Activated CD4-positive, alpha-beta memory T cell treated with anti-CD3 and anti-CD28 coated beads for 36 hours (primary cell): Measurements from ENCODE around the gene NHLRC4. TPM values are rescaled to one million over a fixed set of nuclear protein-coding genes. Genes with fewer than 3 reads are reported as not detected.

Source experiments
- CTCF ChIA-PET: fragments of 350-600 bp; sonication (Branson Sonifier 250); formaldehyde crosslinking; loops from one replicate; lab custom pipeline; 2021; ENCODE audit warnings: antibody characterized with exemption, inconsistent platforms; lab: Charles Lee
- POLR2A ChIA-PET: fragments of 350-600 bp; sonication (Branson Sonifier 250); formaldehyde crosslinking; loops from one replicate; lab custom pipeline; 2021; ENCODE audit warnings: antibody characterized with exemption; lab: Charles Lee
- DNase-seq: peaks from one replicate; pipeline ENCODE4 v3.0.0-alpha.2; 2020
- H3K27ac Mint-ChIP-seq: one replicate; pipeline ENCODE4 v1.8.0; 2021; ENCODE audit warnings: mixed read lengths
- H3K27me3 Mint-ChIP-seq: one replicate; pipeline ENCODE4 v1.8.0; 2021; ENCODE audit warnings: mixed read lengths
- H3K36me3 Mint-ChIP-seq: one replicate; pipeline ENCODE4 v1.8.0; 2021; ENCODE audit warnings: mixed read lengths
- H3K4me1 Mint-ChIP-seq: one replicate; pipeline ENCODE4 v1.8.0; 2021; ENCODE audit warnings: low read depth, mixed read lengths
- H3K4me3 Mint-ChIP-seq: one replicate; pipeline ENCODE4 v1.8.0; 2021; ENCODE audit warnings: mild to moderate bottlenecking, mixed read lengths
- H3K9me3 Mint-ChIP-seq: one replicate; pipeline ENCODE4 v1.8.0; 2021; ENCODE audit warnings: mixed read lengths
- intact Hi-C: fragments of 100-400 bp; cut with micrococcal nuclease; formaldehyde crosslinking; loops from one replicate; pipeline ENCODE4 v1.15.1; 2023
- total RNA-seq, 2 experiments: library from RNA; stranded (reverse); gene quantifications; one replicate each; pipeline ENCODE4 v1.2.3, GENCODE V29; 2021

The NHLRC4 gene
- total RNA-seq, 2 experiments from 2014 or later, result 0.31 to 0.45 TPM

DNA sequence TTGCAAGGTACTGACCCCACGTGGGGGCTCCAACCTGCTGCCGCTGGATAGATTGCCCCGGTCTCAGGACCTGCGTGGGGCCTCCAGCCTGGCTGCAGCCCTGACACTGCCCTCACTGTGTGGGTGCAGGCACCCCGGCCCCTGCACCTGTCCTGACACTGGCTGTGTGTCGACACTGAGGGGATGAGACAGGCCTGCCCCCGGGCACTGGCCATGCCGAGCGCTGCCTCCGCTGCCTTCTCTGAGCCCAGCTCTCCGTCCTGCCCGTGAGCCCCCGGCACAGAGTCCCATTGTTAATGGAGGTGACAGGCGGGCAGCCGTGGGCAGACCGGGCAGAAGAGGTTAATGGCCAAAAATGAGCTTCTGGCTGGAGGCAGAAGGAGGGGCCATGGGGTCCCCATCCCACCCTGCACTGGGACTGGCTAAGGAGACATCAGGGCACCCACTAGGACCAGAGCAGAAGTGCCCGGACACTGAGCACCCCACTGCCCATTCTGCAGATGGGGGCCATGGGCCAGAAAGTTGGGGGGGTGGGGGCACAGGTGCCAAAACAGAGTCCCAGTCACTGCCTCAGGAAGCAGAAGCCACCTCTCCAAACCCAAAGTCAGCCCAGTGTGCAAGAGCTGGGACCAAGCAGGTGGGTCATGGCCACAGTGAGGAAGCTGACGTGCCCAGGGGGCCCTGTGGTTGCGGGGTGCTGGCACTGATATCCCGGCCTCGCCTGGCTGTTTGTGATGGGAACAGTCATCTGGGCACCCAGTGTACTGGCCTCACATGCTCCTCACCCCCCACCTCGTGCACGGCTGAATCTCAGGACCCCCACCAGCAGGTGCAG lies 9.1 kb upstream of the NHLRC4 start:
- intact Hi-C loops, result no loop called here
- CTCF ChIA-PET, result no interaction called here
- POLR2A ChIA-PET, result no interaction called here
- no peak for DNase-seq
- Mint-ChIP-seq H3K36me3 (no peaks in the 10 kb centered on the region), H3K27me3 (peaks cover 7% of the 10 kb centered on the region), H3K27ac (no peak overlapping the region), H3K4me1 (no peaks in the 10 kb centered on the region), H3K4me3 (no peak overlapping the region), H3K9me3 (no peaks in the 10 kb centered on the region)

DNA sequence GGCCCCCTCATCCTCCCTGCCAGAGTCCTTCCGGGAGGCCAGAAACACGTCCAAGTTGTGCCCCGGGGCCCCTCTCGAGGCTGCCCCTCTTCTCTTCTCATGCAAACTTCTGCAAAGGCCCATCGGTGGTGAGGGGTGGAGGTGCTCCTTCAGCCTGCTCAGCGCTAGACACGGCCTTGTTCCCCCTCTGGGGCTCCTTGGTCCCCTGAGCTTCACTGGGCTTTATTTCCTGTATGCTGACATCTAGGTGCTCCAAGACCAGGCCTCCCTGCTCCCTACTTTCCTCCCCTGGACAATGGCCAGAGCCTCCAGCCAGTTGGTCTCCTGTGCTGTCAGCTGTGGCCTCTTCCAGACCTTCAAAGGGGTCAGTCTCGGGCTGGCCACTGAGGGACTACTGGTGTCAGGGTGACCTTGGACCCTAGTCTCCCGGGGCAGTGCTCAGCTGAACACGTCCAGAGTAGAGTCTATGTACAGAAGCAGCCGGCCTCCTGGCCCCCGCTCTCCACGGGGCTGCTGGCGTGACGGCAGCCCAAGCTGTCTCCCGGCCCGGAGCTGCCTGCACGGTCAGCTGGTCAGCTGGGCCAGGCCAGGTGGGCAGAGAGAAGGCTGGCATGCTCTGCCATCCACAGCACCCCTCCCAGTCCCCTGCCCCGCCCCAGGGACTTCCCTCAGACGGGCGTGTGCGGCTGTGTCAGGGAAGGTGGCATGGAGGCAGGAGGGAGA lies 8.3 kb upstream of the NHLRC4 start:
- Mint-ChIP-seq H3K27ac (no peak overlapping the region), H3K4me1 (no peaks in the 10 kb centered on the region), H3K27me3 (peaks cover 7% of the 10 kb centered on the region), H3K4me3 (no peak overlapping the region), H3K9me3 (no peaks in the 10 kb centered on the region), H3K36me3 (no peaks in the 10 kb centered on the region)
- ChIA-PET POLR2A (no interaction called here), CTCF (interaction anchor here (0.6 kb wide), 1 partner anchor 61 kb away, joined by 3 read pairs; no protein-coding TSS in a partner anchor)
- intact Hi-C loops, result no loop called here
- no peak for DNase-seq

DNA sequence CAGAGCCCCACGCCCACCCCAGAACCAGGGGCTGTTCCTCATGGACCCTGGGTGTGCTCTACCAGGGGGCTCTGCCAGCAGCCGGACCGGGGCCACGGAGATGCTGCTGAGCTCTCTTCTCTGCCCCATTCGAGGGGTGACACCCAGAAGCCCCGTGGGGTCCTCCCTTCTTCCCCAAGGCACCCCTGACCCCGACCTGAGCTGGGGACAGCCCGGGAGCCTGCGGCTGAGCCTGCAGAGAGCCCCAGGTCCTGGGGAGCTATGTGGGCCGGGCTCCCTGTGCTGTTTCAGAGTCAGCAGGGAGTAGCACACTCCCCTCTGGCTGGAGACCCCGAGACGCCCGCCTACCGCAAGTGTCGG lies 7.8 kb upstream of the NHLRC4 start:
- Mint-ChIP-seq H3K4me3 (no peak overlapping the region), H3K4me1 (no peaks in the 10 kb centered on the region), H3K9me3 (no peaks in the 10 kb centered on the region), H3K27ac (no peak overlapping the region), H3K36me3 (no peaks in the 10 kb centered on the region), H3K27me3 (peaks cover 7% of the 10 kb centered on the region)
- DNase-seq, result no peak
- ChIA-PET CTCF (interaction anchor here (0.6 kb wide), 1 partner anchor 62 kb away, joined by 3 read pairs; no protein-coding TSS in a partner anchor), POLR2A (no interaction called here)
- intact Hi-C loops, result no loop called here

DNA sequence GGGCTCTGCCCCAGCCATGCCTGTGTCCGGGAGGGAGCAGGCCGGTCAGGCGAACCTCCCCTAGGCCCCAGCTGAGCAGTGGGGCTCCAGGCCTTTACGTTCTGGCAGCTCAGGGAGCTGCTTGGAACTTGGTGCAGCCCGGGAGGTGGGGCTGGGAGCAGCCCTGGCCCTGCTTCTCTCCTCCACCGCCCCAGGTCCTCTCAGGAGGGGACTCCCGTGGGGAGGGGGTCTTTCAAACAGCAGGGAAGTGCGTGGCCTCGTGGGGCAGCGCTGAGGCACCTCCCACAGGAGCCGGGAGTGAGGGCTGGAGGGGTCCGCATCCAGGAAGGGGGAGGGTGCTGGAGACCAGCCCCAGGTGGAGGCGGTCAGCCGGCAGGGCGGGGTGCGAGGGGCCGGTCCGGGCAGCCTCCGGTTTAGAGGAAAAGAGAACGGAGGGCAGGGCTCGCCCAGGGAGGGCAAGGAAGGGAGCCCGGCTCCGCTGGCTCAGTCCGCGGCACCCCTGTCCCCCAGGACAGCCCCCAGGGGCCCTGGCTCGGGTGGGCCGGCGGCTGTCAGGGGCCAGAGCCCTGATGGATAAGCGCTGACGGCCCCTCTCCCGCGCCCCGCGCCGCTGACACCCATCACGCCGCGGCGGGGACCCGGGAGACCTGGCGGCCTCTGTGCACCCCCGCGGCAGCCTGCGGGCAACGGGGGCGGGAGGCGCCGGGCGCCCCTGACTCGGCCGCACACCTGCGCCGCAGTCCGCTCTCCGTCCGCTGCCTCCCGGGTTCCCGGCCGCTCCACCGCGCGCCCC lies 7.2 kb upstream of the NHLRC4 start:
- CTCF ChIA-PET, result no interaction called here
- Mint-ChIP-seq H3K27me3 (peaks cover 7% of the 10 kb centered on the region), H3K9me3 (no peaks in the 10 kb centered on the region), H3K36me3 (no peaks in the 10 kb centered on the region), H3K4me3 (no peak overlapping the region), H3K4me1 (no peaks in the 10 kb centered on the region), H3K27ac (no peak overlapping the region)
- intact Hi-C loops, result no loop called here
- POLR2A ChIA-PET, result no interaction called here
- DNase-seq, result no peak

DNA sequence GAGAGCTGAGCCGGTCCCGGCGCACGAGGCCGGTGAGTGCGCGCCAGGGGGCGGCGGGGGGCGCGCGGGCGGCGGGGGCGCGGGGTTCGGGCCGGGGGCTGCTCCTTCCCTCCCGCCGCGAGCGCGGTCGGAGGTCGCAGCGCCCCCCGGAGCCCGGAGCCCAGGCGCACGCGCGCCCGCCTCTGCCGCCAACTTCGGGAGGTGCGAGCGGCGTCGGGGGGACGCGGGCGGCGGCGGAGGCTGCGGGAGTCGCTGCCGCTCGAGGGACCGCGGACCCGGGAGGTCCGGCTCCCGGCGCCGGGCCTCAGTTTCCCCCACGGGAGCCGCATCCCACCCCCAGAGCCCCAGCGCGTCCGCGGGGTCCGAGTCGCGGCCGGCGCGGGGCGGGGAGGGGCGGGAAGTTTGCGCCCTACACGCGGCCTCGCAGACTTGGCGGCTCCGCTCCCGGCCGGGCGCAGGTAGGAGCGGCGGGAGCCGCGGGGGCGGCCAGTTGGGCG lies 6.6 kb upstream of the NHLRC4 start, which contains the start of gene PRR35:
PRR35 (plus strand) TSS at position 191 of the 497 bp plus-strand sequence. CDS start 2,901 bp downstream, outside the sequence.
- CTCF ChIA-PET, result no interaction called here
- POLR2A ChIA-PET, result no interaction called here

DNA sequence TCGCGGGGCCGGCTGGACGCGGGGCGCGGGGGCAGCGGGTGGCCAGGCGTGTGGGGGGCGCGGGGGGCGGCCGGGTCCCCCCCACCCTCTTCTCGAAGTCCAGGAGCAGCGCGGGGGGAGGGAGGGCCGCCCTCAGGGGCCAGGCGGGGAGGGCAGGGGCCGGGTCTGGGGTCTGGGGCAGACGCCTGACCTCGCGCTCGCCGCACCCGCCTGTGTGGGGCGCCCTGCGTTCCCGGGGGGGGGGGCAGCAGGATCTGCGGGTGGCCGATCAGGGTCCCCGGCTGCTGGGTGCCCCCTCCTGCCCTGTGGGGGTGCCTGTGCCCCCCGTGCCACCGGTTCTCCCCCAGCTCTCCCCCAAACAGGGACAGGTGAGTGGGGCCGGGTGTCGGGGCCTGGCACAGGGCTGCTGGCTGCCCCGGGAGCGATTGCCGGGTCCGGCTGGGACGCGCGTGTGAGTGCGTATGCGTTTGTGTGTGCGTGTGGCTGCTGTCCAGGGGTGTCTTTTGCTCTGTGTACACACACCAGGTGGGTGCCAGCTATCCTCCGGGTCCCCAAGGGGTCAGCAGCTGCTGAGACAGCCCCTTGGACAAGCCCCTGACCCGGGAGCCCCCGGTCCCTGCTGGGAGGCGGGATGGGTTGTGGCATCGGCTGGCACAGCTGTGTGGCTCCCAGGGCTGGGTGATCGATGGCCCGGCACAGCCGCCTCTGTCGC lies 5.9 kb upstream of the NHLRC4 start:
- no peaks in the 10 kb centered on the region for H3K9me3 Mint-ChIP-seq

More for the DNA sequence above, 6.6 kb upstream of the NHLRC4 start, which contains the start of gene PRR35:
- no peak within 1 kb of the TSS for H3K4me3 Mint-ChIP-seq
- H3K27me3 Mint-ChIP-seq, result peaks cover 7% of the 10 kb centered on the region
- no peak for DNase-seq
- H3K4me1 Mint-ChIP-seq, result no peaks in the 10 kb centered on the region
- intact Hi-C loops, result no loop called here
- H3K9me3 Mint-ChIP-seq, result no peaks in the 10 kb centered on the region
- no peak within 1 kb of the TSS for H3K27ac Mint-ChIP-seq
- no peaks in the 10 kb centered on the region for H3K36me3 Mint-ChIP-seq

DNA sequence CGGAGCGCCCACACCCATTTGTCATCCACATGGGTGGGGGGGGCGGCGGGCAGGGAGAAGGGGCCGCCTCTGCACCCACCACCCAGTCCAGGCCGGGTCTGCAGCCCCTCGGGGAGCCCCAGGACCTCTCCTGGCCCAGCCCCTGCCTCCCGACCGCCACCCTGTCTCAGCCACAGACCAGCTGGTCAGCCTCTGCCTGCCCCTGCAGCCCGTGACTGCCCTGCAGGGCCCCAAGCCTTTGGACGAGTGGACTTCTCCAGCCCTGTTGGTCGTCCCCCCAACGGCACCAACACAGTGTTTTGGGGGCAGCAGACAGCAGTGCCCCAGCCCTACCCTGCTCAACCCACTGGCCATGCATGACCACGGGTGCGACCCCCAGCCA lies 5.4 kb upstream of the NHLRC4 start:
- H3K4me3 Mint-ChIP-seq, result no peak overlapping the region
- no peaks in the 10 kb centered on the region for H3K36me3 Mint-ChIP-seq
- intact Hi-C loops, result no loop called here
- no peaks in the 10 kb centered on the region for H3K9me3 Mint-ChIP-seq
- DNase-seq, result no peak
- POLR2A ChIA-PET, result no interaction called here
- peaks cover 1% of the 10 kb centered on the region for H3K4me1 Mint-ChIP-seq
- no peak overlapping the region for H3K27ac Mint-ChIP-seq
- peaks cover 7% of the 10 kb centered on the region for H3K27me3 Mint-ChIP-seq
- CTCF ChIA-PET, result no interaction called here

More for the DNA sequence above, 5.9 kb upstream of the NHLRC4 start:
- Mint-ChIP-seq H3K4me1 (no peaks in the 10 kb centered on the region), H3K27me3 (peaks cover 7% of the 10 kb centered on the region), H3K36me3 (no peaks in the 10 kb centered on the region), H3K4me3 (no peak overlapping the region), H3K27ac (no peak overlapping the region)
- no peak for DNase-seq
- CTCF ChIA-PET, result no interaction called here
- POLR2A ChIA-PET, result no interaction called here
- intact Hi-C loops, result no loop called here

DNA sequence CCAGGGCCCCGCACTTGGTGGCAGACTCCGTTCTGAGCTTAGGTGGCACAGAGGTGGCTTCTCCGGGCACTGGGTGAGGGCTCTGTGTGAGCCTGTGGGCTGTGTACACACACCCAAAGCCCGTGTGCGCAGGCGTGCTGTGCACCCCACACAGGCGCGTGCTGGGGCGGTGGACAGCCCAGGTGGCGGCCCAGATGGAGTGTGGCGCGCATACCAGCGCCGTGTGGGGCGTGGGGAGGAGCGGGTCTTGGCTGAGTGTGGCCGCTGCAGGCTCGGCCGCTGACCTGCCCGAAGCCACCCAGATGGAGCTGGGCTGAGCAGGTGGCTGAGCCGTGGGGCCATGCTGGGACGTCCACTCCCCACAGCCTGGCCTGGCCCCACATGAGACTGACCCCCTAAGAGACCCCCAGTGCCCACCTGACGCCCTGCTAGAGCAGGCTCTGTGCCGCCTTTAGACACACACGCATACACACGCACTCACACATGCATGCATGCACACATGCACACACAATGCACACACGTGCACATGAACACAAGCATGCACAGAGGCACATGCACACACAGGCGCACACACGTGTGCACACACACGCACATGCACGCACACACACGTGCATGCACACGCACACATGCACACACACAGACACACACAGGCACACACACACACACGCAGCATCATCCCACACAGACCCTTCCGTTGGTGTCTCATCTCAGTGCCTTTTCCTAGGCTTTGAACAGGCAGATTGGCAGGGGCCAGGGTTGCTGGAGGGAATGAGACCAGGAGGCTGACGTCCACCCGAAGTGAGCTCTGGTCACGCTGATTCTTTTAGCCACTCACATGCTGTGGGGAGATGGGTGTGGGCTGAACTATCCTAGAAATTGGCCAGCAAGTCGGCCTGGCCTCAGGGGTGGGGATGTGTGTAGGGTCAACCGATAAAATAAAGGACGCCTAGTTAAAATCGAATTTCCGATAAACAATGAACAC lies 4.6 kb upstream of the NHLRC4 start:
- DNase-seq, result no peak
- H3K4me1 Mint-ChIP-seq, result peaks cover 10% of the 10 kb centered on the region
- intact Hi-C loops, result no loop called here
- no peak overlapping the region for H3K27ac Mint-ChIP-seq
- H3K27me3 Mint-ChIP-seq, result peaks cover 7% of the 10 kb centered on the region
- no peaks in the 10 kb centered on the region for H3K36me3 Mint-ChIP-seq
- no peak overlapping the region for H3K4me3 Mint-ChIP-seq
- ChIA-PET CTCF (no interaction called here), POLR2A (no interaction called here)
- no peaks in the 10 kb centered on the region for H3K9me3 Mint-ChIP-seq

DNA sequence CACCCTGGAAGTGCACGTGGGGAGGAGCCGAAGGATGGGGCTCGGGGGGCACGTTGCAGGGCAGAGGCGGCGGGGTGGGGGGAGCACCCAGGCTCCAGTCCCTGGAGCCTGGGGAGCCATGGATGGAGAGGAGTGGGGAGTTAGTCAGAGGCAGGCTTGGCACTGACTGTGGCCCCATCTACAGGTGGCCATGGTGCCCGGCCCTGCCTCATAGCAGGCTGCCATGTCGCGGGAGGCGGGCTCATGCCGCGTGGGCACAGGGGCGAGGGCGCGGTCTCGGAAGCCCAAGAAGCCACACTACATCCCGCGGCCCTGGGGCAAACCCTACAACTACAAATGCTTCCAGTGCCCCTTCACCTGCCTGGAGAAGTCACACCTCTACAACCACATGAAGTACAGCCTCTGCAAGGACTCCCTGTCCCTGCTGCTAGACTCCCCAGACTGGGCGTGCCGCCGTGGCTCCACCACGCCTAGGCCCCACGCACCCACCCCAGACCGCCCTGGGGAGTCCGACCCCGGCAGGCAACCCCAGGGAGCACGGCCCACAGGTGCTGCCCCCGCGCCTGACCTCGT lies 3.6 kb upstream of the NHLRC4 start:
- H3K27me3 Mint-ChIP-seq, result peaks cover 7% of the 10 kb centered on the region
- H3K4me3 Mint-ChIP-seq, result no peak overlapping the region
- intact Hi-C loops, result no loop called here
- DNase-seq, result no peak
- no peak overlapping the region for H3K27ac Mint-ChIP-seq
- no peaks in the 10 kb centered on the region for H3K36me3 Mint-ChIP-seq
- H3K9me3 Mint-ChIP-seq, result no peaks in the 10 kb centered on the region
- ChIA-PET CTCF (no interaction called here), POLR2A (no interaction called here)
- H3K4me1 Mint-ChIP-seq, result peaks cover 11% of the 10 kb centered on the region

DNA sequence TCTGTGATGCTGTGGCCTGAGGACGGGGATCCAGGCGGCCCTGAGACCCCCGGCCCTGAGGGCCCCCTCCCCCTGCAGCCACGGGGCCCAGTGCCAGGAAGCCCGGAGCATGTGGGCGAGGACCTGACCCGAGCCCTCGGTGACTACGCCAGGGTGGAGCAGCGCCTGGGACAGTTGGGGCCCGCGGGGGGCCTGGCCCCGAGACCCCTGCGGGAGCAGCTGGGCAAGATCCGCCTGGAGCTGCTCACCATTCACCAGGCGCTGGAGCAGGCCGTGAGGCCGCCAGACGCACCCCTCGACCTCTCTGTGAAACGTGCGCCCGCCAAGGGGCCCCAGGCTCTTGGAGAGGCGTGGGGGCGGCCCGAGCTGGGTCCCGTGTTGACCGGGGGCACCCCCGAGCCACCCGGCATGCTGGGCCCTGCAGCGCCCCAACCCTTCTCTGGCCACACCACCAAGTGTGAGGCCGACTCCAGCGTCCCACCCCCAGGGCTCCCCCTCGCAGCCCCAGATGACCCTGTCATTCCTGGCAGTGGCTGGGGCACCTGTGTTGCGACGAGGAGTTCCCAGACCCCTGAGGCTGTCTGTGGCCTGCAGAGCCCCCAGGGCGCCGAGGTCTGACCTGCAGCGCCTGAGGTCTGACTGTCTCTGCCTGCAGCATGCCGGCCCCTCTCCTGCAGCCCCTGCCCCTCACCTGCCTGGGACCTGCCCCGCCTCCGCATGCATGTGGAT lies 2.0 kb upstream of the NHLRC4 start:
- no peaks in the 10 kb centered on the region for H3K36me3 Mint-ChIP-seq
- H3K27me3 Mint-ChIP-seq, result peaks cover 3% of the 10 kb centered on the region
- intact Hi-C loops, result no loop called here
- H3K4me3 Mint-ChIP-seq, result no peak overlapping the region
- ChIA-PET CTCF (no interaction called here), POLR2A (no interaction called here)
- no peak for DNase-seq
- H3K4me1 Mint-ChIP-seq, result peaks cover 17% of the 10 kb centered on the region
- no peak overlapping the region for H3K27ac Mint-ChIP-seq
- no peaks in the 10 kb centered on the region for H3K9me3 Mint-ChIP-seq
